Measurements from ENCODE around the gene CDH8.

CDH8 gene

GRCh38 chr16:62014319-62014923, 21.8 kb downstream of the CDH8 start:
- no peak for TF ChIP-seq CTCF (IDR thresholded peaks at IDR 0.05; ENCODE audit: unreplicated experiment in 3 of 3)
- no peak overlapping the region for H3K27ac Mint-ChIP-seq
- no peaks in the 10 kb centered on the region for H3K36me3 Mint-ChIP-seq (ENCODE audit: low read depth)
- H3K27me3 Mint-ChIP-seq (ENCODE audit: low read depth): peaks cover 15% of the 10 kb centered on the region
- H3K4me1 Mint-ChIP-seq: no peaks in the 10 kb centered on the region
- H3K9me3 Mint-ChIP-seq: no peaks in the 10 kb centered on the region
- no peak overlapping the region for H3K4me3 Mint-ChIP-seq

- Mint-ChIP-seq H3K27me3 (ENCODE audit: low read depth) (peaks cover 6% of the 10 kb centered on the region), H3K4me1 (no peaks in the 10 kb centered on the region), H3K27ac (no peak overlapping the region), H3K9me3 (no peaks in the 10 kb centered on the region), H3K4me3 (no peak overlapping the region), H3K36me3 (ENCODE audit: low read depth) (no peaks in the 10 kb centered on the region)
- TF ChIP-seq CTCF (IDR thresholded peaks at IDR 0.05; ENCODE audit: unreplicated experiment in 3 of 3): no peak
Measured at GRCh38 chr16:62010186-62010585, 26.1 kb downstream of the CDH8 start.

- Mint-ChIP-seq H3K27me3 (ENCODE audit: low read depth) (no peaks in the 10 kb centered on the region), H3K27ac (no peak overlapping the region), H3K4me3 (no peak overlapping the region), H3K9me3 (no peaks in the 10 kb centered on the region), H3K4me1 (no peaks in the 10 kb centered on the region), H3K36me3 (ENCODE audit: low read depth) (no peaks in the 10 kb centered on the region)
- TF ChIP-seq CTCF (IDR thresholded peaks at IDR 0.05; ENCODE audit: unreplicated experiment in 3 of 3): no peak
Measured at GRCh38 chr16:61998460-61998859, 37.8 kb downstream of the CDH8 start.

GRCh38 chr16:61993108-61993507, 43.1 kb downstream of the CDH8 start:
- Mint-ChIP-seq H3K36me3 (ENCODE audit: low read depth) (no peaks in the 10 kb centered on the region), H3K27me3 (ENCODE audit: low read depth) (no peaks in the 10 kb centered on the region), H3K4me1 (no peaks in the 10 kb centered on the region), H3K27ac (no peak overlapping the region), H3K4me3 (no peak overlapping the region), H3K9me3 (no peaks in the 10 kb centered on the region)
- no peak for TF ChIP-seq CTCF (IDR thresholded peaks at IDR 0.05; ENCODE audit: unreplicated experiment in 3 of 3)

- H3K9me3 Mint-ChIP-seq: no peaks in the 10 kb centered on the region
- no peaks in the 10 kb centered on the region for H3K36me3 Mint-ChIP-seq (ENCODE audit: low read depth)
- TF ChIP-seq CTCF (IDR thresholded peaks at IDR 0.05; ENCODE audit: unreplicated experiment in 3 of 3): no peak
- H3K27me3 Mint-ChIP-seq (ENCODE audit: low read depth): no peaks in the 10 kb centered on the region
- no peaks in the 10 kb centered on the region for H3K4me1 Mint-ChIP-seq
- no peak overlapping the region for H3K27ac Mint-ChIP-seq
- no peak overlapping the region for H3K4me3 Mint-ChIP-seq
Measured at GRCh38 chr16:61987474-61988012, 48.7 kb downstream of the CDH8 start.

GRCh38 chr16:61969077-61969382, 67.2 kb downstream of the CDH8 start:
- H3K4me3 Mint-ChIP-seq: no peak overlapping the region
- peaks cover 4% of the 10 kb centered on the region for H3K9me3 Mint-ChIP-seq
- H3K27me3 Mint-ChIP-seq (ENCODE audit: low read depth): no peaks in the 10 kb centered on the region
- no peak for TF ChIP-seq CTCF (IDR thresholded peaks at IDR 0.05; ENCODE audit: unreplicated experiment in 3 of 3)
- H3K36me3 Mint-ChIP-seq (ENCODE audit: low read depth): no peaks in the 10 kb centered on the region
- H3K27ac Mint-ChIP-seq: peak overlapping the region in 1 of 3 experiments; percentile 30
- peaks cover 8% of the 10 kb centered on the region for H3K4me1 Mint-ChIP-seq
